GM04504 (cell line): ENCODE results near the gene ZGRF1.
"Not testable (repeated sequence)": the region's sequence is repeated elsewhere in the genome, so short reads cannot be mapped to it uniquely, and the experiment has no call there.

Experiments
- DNase-seq: peaks from one replicate; pipeline ENCODE4 v3.0.0-alpha.2; 2012; ENCODE audit warnings: low read depth

Gene ZGRF1, protein sequence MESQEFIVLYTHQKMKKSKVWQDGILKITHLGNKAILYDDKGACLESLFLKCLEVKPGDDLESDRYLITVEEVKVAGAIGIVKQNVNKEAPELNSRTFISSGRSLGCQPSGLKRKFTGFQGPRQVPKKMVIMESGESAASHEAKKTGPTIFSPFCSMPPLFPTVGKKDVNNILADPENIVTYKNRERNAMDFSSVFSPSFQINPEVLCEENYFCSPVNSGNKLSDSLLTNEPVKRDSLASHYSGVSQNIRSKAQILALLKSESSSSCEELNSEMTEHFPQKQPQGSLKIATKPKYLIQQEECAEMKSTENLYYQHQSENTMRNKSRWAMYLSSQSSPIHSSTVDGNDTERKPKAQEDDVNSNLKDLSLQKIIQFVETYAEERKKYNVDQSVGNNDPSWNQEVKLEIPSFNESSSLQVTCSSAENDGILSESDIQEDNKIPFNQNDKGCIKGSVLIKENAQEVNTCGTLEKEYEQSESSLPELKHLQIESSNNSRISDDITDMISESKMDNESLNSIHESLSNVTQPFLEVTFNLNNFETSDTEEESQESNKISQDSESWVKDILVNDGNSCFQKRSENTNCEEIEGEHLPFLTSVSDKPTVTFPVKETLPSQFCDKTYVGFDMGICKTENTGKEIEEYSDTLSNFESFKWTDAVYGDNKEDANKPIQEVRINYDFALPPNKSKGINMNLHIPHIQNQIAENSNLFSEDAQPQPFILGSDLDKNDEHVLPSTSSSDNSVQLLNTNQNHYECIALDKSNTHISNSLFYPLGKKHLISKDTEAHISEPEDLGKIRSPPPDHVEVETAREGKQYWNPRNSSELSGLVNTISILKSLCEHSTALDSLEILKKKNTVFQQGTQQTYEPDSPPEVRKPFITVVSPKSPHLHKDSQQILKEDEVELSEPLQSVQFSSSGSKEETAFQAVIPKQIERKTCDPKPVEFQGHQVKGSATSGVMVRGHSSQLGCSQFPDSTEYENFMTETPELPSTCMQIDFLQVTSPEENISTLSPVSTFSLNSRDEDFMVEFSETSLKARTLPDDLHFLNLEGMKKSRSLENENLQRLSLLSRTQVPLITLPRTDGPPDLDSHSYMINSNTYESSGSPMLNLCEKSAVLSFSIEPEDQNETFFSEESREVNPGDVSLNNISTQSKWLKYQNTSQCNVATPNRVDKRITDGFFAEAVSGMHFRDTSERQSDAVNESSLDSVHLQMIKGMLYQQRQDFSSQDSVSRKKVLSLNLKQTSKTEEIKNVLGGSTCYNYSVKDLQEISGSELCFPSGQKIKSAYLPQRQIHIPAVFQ (N-terminal part only)

GRCh38 chr4:112636688-112637551 lies at the start of gene ZGRF1, which contains the start of gene LARP7:
Gene ZGRF1 (minus strand): TSS chr4:112636909. CDS start chr4:112633176, 3,733 bp downstream.
Gene LARP7 (plus strand): TSS chr4:112637143. CDS start chr4:112644670, 7,527 bp downstream.
- peak; percentile 99 for DNase-seq

- no peak for DNase-seq
Measured at GRCh38 chr4:112680996-112681395, 44.3 kb upstream of the ZGRF1 start.

DNA sequence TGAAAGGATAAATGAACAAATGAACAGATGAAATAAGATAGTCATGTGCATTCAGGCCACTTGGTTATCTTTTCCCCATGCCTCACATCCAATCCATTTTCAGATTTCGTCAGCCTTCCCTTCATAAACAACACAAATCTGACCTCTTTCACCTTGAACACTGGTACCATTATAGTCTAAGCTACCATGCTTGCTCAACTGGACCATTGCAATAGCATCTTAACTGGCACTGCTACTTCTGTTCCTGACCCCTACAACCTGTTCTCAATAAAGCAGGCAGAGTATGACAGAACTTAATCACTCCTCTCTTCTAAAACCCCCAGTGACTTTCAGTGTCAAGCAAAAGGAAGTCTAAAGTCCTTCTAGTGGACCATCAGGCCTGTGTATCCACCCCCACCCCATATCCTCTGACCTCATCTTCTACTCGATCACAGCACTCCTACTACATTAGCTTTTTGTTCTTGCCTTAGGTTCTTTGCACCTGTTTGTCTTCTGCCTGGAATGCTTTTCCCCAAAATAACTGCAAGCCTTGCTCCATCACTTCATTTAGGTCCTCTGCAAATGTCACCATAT lies 40.9 kb upstream of the ZGRF1 start:
- no peak for DNase-seq

GRCh38 chr4:112674376-112674775 lies 37.7 kb upstream of the ZGRF1 start:
- no peak for DNase-seq

- no peak for DNase-seq
Measured at GRCh38 chr4:112673686-112674085, 37.0 kb upstream of the ZGRF1 start.

- DNase-seq, result no peak
Measured at GRCh38 chr4:112673076-112673475, 36.4 kb upstream of the ZGRF1 start.

GRCh38 chr4:112668131-112668530 lies 31.4 kb upstream of the ZGRF1 start:
- no peak for DNase-seq

DNA sequence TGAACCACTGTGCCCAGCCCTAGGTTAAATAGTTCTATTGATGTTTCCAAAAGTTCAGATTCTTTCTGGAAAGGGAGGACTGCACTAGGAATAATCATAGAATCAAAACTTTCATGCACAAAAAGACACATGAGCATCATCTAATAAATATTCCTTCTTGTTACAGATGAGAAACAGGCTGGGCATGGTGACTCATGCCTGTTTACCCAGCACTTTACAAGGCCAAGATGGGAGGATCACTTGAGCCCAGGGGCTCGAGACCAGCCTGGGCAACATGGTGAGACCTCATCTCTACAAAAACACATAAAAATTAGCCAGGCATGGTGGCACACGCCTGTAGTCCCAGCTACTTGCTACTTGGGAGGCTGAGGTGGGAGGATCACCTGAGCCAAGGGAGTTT lies 27.9 kb upstream of the ZGRF1 start:
- no peak for DNase-seq

- not testable (repeated sequence) for DNase-seq
Measured at GRCh38 chr4:112656115-112656514, 19.4 kb upstream of the ZGRF1 start.

GRCh38 chr4:112655270-112655669 lies 18.6 kb upstream of the ZGRF1 start:
- DNase-seq, result no peak

- DNase-seq, result no peak
Measured at GRCh38 chr4:112652216-112652615, 15.5 kb upstream of the ZGRF1 start.

- DNase-seq, result no peak
Measured at GRCh38 chr4:112651641-112652040, 14.9 kb upstream of the ZGRF1 start.

DNA sequence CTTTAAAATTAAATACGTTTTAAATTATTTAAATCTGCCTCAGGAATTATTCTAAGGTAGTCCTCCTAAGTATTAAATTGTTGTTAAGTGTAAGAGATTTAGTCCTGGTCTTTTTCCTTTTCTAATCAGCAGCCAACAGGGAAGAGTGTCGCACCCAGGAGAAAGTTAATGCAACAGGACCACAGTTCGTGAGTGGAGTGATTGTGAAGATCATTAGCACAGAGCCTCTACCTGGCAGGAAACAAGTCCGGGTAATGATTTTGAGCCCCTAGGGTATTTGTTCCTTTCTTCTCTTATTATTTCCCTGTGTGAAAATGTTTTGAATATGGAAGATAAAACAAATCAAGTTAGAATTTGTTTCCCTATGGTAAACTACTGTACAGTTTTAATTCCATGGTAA lies 13.6 kb upstream of the ZGRF1 start:
- no peak for DNase-seq

DNA sequence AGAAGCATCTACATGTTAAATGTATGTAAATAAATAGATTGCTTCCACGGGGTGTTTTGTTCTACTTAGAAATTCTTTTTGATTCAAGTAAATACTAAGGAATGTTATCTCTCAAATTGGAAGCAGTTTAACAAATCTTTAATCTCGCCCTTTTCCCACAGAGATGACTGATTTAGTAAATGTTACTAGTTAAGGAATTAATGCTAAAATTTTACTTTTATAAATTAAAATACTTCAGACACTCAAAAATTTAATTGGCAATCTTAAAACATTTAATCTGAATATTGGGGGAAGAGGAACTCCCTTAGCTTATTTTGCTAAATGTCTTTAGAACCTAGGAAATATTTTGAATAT lies 12.3 kb upstream of the ZGRF1 start:
- DNase-seq, result no peak

DNA sequence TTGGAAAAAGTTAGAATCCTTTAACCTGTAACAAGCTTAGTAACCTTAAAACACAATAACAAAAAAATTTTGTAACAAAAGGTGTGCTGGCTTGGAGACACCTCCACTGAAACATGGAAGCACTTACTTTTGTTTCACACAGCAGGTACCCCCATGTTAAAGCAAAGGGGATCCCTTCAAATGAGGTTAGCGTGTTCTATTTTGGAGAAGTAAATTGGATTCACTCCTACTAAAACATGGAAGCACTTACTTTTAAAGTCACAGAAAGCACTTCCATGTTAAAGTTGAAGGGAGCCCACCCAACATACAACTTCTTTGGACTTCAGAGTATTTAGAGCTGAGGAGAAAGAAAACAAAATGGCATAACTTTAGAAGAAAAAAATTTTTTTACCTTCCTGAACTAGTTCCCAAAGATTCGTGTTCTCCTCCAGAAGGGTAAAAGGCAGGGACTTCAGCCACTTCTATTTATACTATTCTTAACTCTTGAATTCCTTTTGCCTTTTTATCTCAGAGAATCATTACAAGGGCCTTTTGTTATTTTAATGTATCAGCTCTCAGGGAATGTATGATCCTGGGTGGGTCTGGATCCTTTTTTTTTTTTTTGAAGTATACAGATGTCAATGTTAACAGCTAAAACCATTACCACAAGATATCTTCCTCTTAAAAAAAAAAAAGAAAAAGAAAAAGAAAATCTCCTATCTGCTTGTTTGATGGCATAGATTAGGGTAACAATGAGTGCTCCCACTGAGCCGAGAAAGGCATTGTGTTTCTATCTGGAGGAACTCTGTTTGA lies 11.8 kb upstream of the ZGRF1 start:
- no peak for DNase-seq

DNA sequence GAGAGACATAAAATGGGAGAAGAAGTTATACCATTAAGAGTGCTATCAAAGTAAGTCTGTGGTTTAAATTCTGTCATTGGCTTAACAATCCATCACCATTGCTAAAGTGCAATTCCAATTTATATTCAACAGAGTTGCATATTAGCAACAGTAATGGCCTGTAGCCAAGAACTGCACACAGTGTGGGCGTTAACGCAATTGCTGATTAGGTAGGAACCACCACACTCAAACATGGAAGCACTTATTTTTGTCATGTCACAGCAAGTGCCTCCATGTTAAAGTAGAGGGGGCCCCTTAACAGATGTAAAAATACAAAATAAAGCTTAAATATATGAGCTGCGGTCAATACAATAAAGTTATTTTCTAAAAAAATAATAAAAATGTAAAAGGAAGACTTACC lies 11.1 kb upstream of the ZGRF1 start:
- DNase-seq, result no peak

DNA sequence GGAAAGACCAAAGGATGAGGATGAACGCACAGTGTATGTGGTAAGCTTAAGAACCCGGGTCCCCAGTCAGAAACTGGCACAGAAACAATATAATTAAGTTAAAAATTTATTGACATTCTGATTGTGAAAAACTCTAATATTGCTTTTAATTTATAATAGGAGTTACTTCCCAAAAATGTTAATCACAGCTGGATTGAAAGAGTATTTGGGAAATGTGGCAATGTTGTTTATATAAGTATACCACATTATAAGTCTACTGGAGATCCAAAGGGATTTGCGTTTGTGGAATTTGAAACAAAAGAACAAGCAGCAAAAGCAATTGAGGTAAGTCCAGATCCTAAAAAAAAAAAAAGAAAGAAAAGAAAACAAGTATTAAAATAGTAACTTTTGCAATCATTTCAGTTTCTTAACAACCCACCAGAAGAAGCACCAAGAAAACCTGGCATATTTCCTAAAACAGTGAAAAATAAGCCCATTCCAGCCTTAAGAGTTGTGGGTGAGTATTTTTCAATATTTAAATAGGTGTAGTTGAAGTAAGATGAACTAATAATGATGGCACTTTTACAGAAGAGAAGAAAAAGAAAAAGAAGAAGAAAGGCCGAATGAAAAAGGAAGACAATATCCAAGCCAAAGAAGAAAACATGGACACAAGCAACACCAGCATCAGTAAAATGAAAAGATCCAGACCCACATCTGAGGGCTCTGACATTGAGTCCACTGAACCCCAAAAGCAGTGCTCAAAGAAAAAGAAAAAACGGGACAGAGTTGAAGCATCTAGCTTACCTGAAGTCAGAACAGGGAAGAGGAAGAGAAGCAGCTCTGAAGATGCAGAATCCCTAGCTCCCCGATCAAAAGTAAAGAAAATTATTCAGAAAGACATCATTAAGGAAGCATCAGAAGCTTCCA lies 10.2 kb upstream of the ZGRF1 start:
- DNase-seq, result no peak

GRCh38 chr4:112645541-112646329 lies 9.0 kb upstream of the ZGRF1 start:
- DNase-seq, result no peak
